HG02798 (cell line): ENCODE data around the gene CFAP100.
A peak's percentile ranks its signal among the peaks of the same experiment; 100 is the strongest.

Experiments
- ATAC-seq: cut with Tn5 transposase; IDR thresholded peaks from one replicate; pipeline ENCODE4 v1.9.1; 2021; ENCODE audit warnings: mild to moderate bottlenecking; ENCODE audit not compliant: unreplicated experiment, poor library complexity

CFAP100 gene

GRCh38 chr3:126399351-126399735 is 4.6 kb downstream of the CFAP100 start:
- ATAC-seq, result peak; percentile 40

- no peak for ATAC-seq
Measured at GRCh38 chr3:126399756-126400155, 5.0 kb downstream of the CFAP100 start.

GRCh38 chr3:126401611-126402160 is 7.0 kb downstream of the CFAP100 start:
- no peak for ATAC-seq

- ATAC-seq, result no peak
Measured at GRCh38 chr3:126402178-126402577, 7.5 kb downstream of the CFAP100 start.

- no peak for ATAC-seq
Measured at GRCh38 chr3:126402666-126403302, 8.1 kb downstream of the CFAP100 start.

- no peak for ATAC-seq
Measured at GRCh38 chr3:126406389-126407296, 11.9 kb downstream of the CFAP100 start.

- no peak for ATAC-seq
Measured at GRCh38 chr3:126407412-126408044, 12.8 kb downstream of the CFAP100 start.

GRCh38 chr3:126408099-126408498 is 13.4 kb downstream of the CFAP100 start:
- ATAC-seq, result no peak

- no peak for ATAC-seq
Measured at GRCh38 chr3:126412841-126413692, 18.4 kb downstream of the CFAP100 start.

GRCh38 chr3:126413693-126414080 is 19.0 kb downstream of the CFAP100 start:
- no peak for ATAC-seq

- no peak for ATAC-seq
Measured at GRCh38 chr3:126414406-126414805, 19.7 kb downstream of the CFAP100 start.

GRCh38 chr3:126414961-126415660 is 20.4 kb downstream of the CFAP100 start:
- no peak for ATAC-seq

- ATAC-seq, result no peak
Measured at GRCh38 chr3:126415661-126416591, 21.2 kb downstream of the CFAP100 start.

- ATAC-seq, result no peak
Measured at GRCh38 chr3:126416943-126417342, 22.2 kb downstream of the CFAP100 start.

- ATAC-seq, result no peak
Measured at GRCh38 chr3:126417515-126417914, 22.8 kb downstream of the CFAP100 start.

GRCh38 chr3:126417981-126418530 is 23.3 kb downstream of the CFAP100 start:
- ATAC-seq, result no peak

- no peak for ATAC-seq
Measured at GRCh38 chr3:126418661-126419131, 24.0 kb downstream of the CFAP100 start.

- ATAC-seq, result no peak
Measured at GRCh38 chr3:126419151-126419703, 24.5 kb downstream of the CFAP100 start.
